ENCODE data around the gene IFRD2. TPM values are rescaled to one million over a fixed set of nuclear protein-coding genes. Genes with fewer than 3 reads are reported as not detected.
A peak's percentile ranks its signal among the peaks of the same experiment; 100 is the strongest.

The IFRD2 gene
- total RNA-seq, 6 donors from 2014 or later, result 45.4 to 126 (median 77.5) TPM

- 29 to 32% methylated on average over 9 of the region's 9 CpGs for WGBS, 2 donors
- ATAC-seq (ENCODE audit: low FRiP score in 2 of 2), result no peak
Observed at GRCh38 chr3:50340147-50340447, 47.9 kb upstream of the IFRD2 start.

GRCh38 chr3:50339485-50340146 is 47.4 kb upstream of the IFRD2 start:
- DNase-seq (no peak), ATAC-seq (ENCODE audit: low FRiP score in 2 of 2) (no peak)
- Histone ChIP-seq H3K9me3 (no peaks in the 10 kb centered on the region), H3K27ac (peak overlapping the region; percentile 92 to 99 (median 96)), H3K4me1 (peaks cover 43 to 65% (median 60%) of the 10 kb centered on the region in 4 donors), H3K36me3 (no peaks in the 10 kb centered on the region), H3K27me3 (no peaks in the 10 kb centered on the region), H3K4me3 (peak overlapping the region in 3 of 4 donors; percentile 53 to 75 (median 74))
- WGBS, 2 donors, result 74 to 76% methylated on average over 13 to 14 of the region's 14 CpGs
- no peak for TF ChIP-seq EP300 (IDR thresholded peaks at IDR 0.05)
- TF ChIP-seq POLR2A (IDR thresholded peaks at IDR 0.05), result no peak
- TF ChIP-seq POLR2AphosphoS5 (IDR thresholded peaks at IDR 0.05), result no peak
- TF ChIP-seq, protein P1, sequence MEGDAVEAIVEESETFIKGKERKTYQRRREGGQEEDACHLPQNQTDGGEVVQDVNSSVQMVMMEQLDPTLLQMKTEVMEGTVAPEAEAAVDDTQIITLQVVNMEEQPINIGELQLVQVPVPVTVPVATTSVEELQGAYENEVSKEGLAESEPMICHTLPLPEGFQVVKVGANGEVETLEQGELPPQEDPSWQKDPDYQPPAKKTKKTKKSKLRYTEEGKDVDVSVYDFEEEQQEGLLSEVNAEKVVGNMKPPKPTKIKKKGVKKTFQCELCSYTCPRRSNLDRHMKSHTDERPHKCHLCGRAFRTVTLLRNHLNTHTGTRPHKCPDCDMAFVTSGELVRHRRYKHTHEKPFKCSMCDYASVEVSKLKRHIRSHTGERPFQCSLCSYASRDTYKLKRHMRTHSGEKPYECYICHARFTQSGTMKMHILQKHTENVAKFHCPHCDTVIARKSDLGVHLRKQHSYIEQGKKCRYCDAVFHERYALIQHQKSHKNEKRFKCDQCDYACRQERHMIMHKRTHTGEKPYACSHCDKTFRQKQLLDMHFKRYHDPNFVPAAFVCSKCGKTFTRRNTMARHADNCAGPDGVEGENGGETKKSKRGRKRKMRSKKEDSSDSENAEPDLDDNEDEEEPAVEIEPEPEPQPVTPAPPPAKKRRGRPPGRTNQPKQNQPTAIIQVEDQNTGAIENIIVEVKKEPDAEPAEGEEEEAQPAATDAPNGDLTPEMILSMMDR (IDR thresholded peaks at IDR 0.05), result no peak

More at GRCh38 chr3:50340147-50340447, 47.9 kb upstream of the IFRD2 start:
- Histone ChIP-seq H3K27me3 (no peaks in the 10 kb centered on the region), H3K27ac (peak overlapping the region; percentile 92 to 99 (median 96)), H3K36me3 (no peaks in the 10 kb centered on the region), H3K9me3 (no peaks in the 10 kb centered on the region), H3K4me3 (peak overlapping the region; percentile 36 to 75 (median 64)), H3K4me1 (peaks cover 39 to 63% (median 58%) of the 10 kb centered on the region in 4 donors)
- DNase-seq, result no peak
- TF ChIP-seq EP300 (IDR thresholded peaks at IDR 0.05) (no peak), POLR2A (IDR thresholded peaks at IDR 0.05) (no peak), POLR2AphosphoS5 (IDR thresholded peaks at IDR 0.05) (no peak)
- TF ChIP-seq, protein P1 (IDR thresholded peaks at IDR 0.05), result no peak

DNA sequence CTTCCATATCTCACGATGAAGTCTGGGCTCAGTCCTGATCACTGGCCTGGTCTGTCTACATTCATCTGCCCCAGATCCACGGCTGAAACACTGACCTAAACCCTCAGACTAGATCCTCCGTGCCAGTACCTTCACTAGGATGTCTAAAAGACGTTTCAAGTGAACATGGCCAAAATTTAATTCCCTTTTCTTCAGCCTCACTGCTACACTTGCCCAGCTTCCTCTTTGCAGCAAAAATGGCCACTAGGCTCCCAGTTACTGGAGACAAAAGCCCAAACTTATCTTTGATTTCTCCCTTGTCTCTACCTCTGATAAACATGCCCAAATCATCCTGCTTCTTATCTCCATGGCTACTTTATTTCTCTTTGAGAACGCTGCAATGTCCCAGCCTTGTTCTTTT is 46.7 kb upstream of the IFRD2 start:
- Histone ChIP-seq H3K4me1 (peaks cover 49 to 72% (median 67%) of the 10 kb centered on the region in 4 donors), H3K27ac (peak overlapping the region; percentile 92 to 99 (median 96)), H3K4me3 (peak overlapping the region in 3 of 4 donors; percentile 74 to 84 (median 75)), H3K36me3 (no peaks in the 10 kb centered on the region), H3K27me3 (no peaks in the 10 kb centered on the region), H3K9me3 (no peaks in the 10 kb centered on the region)
- TF ChIP-seq POLR2A (IDR thresholded peaks at IDR 0.05) (no peak), EP300 (IDR thresholded peaks at IDR 0.05) (no peak), POLR2AphosphoS5 (IDR thresholded peaks at IDR 0.05) (no peak)
- TF ChIP-seq, protein P1 (IDR thresholded peaks at IDR 0.05), result no peak
- WGBS, 2 donors, result 54 to 60% methylated on average over 5 of the region's 5 CpGs
- DNase-seq (no peak), ATAC-seq (ENCODE audit: low FRiP score in 2 of 2) (no peak)

- Histone ChIP-seq H3K4me1 (peaks cover 64 to 88% (median 75%) of the 10 kb centered on the region in 4 donors), H3K27ac (peak overlapping the region; percentile 92 to 99 (median 96)), H3K4me3 (peak overlapping the region; percentile 71 to 84 (median 74)), H3K9me3 (no peaks in the 10 kb centered on the region), H3K27me3 (no peaks in the 10 kb centered on the region), H3K36me3 (peaks cover 0 to 3% (median under 1%) of the 10 kb centered on the region in 4 donors)
- DNase-seq, result peak; percentile 99 to 100
- peak; percentile 93 to 94 for ATAC-seq (ENCODE audit: low FRiP score in 2 of 2)
- TF ChIP-seq POLR2AphosphoS5 (IDR thresholded peaks at IDR 0.05), result peak; percentile 93 to 98
- TF ChIP-seq, protein P1 (IDR thresholded peaks at IDR 0.05), result no peak
- TF ChIP-seq EP300 (IDR thresholded peaks at IDR 0.05), result peak in 1 of 4 donors; percentile 39
- TF ChIP-seq POLR2A (IDR thresholded peaks at IDR 0.05), result peak; percentile 71 to 95 (median 76)
- 0% methylated on average over 54 of the region's 79 CpGs; no CpG with 5 or more reads in 1 of the 2 donors for WGBS, 2 donors
Observed at GRCh38 chr3:50337175-50337861, 45.1 kb upstream of the IFRD2 start.

Measured in upper lobe of left lung (tissue), 6 donors.